Left ventricle myocardium superior (tissue), 1 donor: ENCODE data around the gene PGM5. TPM values are rescaled to one million over a fixed set of nuclear protein-coding genes. Genes with fewer than 3 reads are reported as not detected.
"Not testable (repeated sequence)": the region's sequence is repeated elsewhere in the genome, so short reads cannot be mapped to it uniquely, and the experiment has no call there.

Experiments used
- ATAC-seq: fragments of 200-7000 bp; cut with Tn5 transposase; one replicate; pipeline ENCODE4 v1.9.1; 2020; ENCODE audit warnings: mild to moderate bottlenecking, moderate library complexity
- DNase-seq: peaks from one replicate; pipeline ENCODE4 v3.0.0-alpha.2; 2020
- intact Hi-C: fragments of 100-400 bp; cut with micrococcal nuclease; formaldehyde crosslinking; loops from one replicate; pipeline ENCODE4 v1.11.0; 2022
- total RNA-seq: library from RNA; stranded (reverse); fragmentation: NEBNext Ultra II Directional; extraction: Animal tissue kit (Norgen Biotek cat#: 25700); gene quantifications from one replicate; pipeline ENCODE4 v1.2.1, GENCODE V29; 2021
- donor health status: DM: no; HTN: yes; CAD: no; lungs with severe emphysema.

The PGM5 gene
- total RNA-seq, 1 donor from 2014 or later, result 150 TPM

DNA sequence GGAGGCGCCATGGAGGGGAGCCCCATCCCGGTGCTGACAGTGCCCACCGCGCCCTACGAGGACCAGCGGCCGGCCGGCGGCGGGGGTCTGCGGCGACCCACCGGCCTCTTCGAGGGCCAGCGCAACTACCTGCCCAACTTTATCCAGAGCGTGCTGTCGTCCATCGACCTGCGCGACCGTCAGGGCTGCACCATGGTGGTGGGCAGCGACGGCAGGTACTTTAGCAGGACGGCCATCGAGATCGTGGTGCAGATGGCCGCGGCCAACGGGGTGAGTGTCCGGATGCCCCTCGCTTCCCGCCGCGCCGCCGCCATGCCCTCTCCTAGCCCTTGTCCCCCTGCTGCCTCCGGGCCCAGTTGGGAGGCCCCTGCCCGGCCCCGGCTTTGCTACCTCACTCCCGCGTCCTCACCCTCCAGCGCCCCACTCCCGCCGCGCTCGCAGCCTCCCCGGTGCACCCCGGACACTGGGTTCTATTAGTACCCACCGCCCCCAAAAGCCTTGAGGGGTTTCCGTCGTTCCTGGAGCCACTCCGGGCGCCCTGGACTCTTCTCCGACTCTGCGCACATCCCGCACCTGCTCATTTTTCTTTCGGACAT lies 806 bp downstream of the PGM5 start:
- intact Hi-C loops, result not testable (repeated sequence)
- DNase-seq (peak; percentile 43), ATAC-seq (peak; percentile 44)

- intact Hi-C loops, DNase-seq: not testable (repeated sequence)
- ATAC-seq, result peak; percentile 87
Measured at GRCh38 chr9:68366933-68367547, 10.6 kb downstream of the PGM5 start.

DNA sequence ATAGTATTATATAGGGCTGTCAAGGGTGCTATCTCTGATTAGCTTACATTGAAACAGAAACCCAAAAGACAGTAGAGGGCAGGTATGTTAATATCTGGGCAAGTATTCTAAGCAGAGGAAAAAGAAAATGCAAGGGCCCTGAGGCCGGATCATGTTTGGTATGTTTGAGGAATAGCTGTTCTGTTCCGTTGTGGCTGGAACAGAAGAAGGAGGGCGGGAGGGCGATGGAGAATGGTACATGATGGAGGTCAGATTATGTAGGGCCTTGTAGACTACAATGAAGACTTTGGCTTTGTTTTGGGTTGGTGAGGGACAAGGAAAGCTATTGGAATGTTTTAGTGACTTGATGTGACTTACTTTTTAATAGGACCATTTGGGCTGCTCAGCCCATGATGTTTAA lies 19.4 kb downstream of the PGM5 start:
- intact Hi-C loops, ATAC-seq, DNase-seq: not testable (repeated sequence)

- intact Hi-C loops, DNase-seq, ATAC-seq: not testable (repeated sequence)
Measured at GRCh38 chr9:68377723-68378122, 21.3 kb downstream of the PGM5 start.

- intact Hi-C loops, DNase-seq, ATAC-seq: not testable (repeated sequence)
Measured at GRCh38 chr9:68383894-68384293, 27.5 kb downstream of the PGM5 start.

- intact Hi-C loops, ATAC-seq, DNase-seq: not testable (repeated sequence)
Measured at GRCh38 chr9:68389558-68389957, 33.1 kb downstream of the PGM5 start.

DNA sequence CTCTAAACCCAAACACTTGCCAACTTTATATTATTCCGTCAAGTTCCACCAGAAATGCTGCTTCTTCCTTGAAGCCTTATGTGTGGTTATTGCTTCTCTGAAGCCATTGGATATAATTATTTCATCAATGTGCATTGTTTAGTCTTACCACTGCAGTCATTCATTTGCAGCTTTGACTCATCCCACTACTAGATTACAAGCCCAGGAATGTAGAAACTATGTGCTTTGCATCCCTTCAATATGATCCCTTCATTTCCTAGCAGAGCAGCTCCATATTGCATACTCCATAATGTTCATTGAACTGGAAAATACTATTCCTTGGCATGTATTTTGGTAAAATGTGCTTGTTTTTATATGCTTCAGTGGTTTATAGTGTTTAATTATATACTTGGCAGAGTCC lies 34.3 kb downstream of the PGM5 start:
- DNase-seq, ATAC-seq, intact Hi-C loops: not testable (repeated sequence)

DNA sequence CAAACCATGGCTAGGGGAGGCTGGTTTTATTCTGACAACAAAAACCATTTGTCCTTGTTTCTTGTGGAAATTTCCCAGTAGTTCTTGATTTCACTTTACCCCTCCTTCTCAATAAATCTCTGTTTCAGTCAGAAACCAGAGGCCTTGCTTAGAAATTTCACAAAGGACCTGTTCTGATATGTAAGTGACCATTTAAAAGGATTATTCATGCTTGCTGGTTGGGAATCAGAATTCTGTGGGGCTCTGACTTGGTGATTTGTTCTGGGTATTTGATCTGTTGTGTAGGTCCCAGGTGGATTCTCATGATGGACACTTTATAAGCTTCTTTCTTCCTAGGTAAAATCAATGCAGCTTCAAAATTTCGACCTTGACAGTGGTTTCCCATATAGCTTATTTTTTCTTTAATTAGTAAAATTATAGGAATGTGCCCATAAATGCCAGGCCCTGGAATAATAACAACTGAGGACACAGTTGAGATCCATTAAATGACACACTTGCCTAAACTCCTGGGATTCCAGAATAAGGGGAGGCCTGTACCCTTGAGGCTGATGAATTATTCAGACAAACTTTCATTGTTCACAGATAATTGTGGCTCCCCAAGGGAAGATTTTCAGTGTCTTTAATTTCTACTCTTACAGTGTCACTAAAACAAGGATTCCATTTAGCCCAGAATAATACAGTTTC lies 40.1 kb downstream of the PGM5 start:
- ATAC-seq, DNase-seq, intact Hi-C loops: not testable (repeated sequence)

- intact Hi-C loops, DNase-seq, ATAC-seq: not testable (repeated sequence)
Measured at GRCh38 chr9:68397095-68397423, 40.6 kb downstream of the PGM5 start.

DNA sequence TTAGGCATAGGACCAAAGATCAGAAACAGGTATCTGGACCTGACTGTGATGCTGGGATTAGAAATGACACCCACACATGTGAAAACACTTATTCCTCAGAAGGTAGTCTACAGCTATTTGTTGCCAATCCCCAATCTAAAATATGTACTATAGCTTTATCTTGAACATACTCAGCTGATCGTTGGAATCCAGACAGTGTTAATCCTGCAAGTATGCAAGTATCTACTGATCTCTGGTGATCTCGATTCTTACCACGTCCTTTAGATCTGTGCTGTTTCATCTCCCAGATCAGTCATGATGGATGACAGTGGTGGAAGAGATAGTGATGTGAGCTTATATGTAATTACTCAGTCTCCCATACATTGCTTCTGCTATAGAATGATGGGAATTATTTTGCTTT lies 41.4 kb downstream of the PGM5 start:
- intact Hi-C loops, DNase-seq, ATAC-seq: not testable (repeated sequence)

DNA sequence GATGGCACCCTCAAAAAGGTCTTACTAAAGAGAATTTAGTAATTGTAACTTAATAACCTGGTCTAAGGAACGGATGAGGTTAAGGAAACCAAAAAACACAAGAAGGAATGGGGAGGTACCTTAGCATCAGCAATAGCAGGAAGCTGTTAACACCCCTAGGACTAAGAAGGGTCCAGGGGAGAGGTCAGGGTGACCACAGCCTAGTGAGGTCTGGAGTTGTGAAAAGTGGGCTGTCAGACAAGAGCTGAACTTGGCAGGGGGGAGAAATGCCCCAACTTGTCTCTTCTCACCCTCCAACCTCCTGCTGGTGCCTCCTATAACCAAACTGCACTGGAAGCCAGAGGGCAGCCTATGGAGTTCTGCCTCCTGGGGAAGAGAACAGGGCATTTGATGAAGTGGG lies 41.9 kb downstream of the PGM5 start:
- ATAC-seq, DNase-seq, intact Hi-C loops: not testable (repeated sequence)

GRCh38 chr9:68404421-68405185 lies 48.2 kb downstream of the PGM5 start:
- intact Hi-C loops, DNase-seq, ATAC-seq: not testable (repeated sequence)

DNA sequence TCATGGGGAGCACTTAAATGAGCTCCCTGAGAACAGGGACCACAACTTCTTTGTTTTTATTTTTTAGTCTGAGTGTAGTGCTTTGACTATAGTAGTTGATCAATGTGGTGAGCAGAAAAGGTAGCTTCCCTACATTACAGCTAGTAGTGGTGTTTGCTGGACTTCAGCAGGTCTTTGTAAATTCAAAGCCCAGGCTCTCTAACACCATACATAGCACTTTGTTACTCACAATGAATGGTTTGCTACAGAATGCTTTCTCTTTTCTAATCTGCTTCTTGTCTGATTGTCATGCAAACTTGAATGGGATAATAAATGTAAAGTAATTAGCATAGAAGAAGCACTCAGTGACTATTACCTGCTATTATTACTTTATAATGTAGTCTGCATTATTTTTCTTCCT lies 55.5 kb downstream of the PGM5 start:
- ATAC-seq, DNase-seq, intact Hi-C loops: not testable (repeated sequence)

DNA sequence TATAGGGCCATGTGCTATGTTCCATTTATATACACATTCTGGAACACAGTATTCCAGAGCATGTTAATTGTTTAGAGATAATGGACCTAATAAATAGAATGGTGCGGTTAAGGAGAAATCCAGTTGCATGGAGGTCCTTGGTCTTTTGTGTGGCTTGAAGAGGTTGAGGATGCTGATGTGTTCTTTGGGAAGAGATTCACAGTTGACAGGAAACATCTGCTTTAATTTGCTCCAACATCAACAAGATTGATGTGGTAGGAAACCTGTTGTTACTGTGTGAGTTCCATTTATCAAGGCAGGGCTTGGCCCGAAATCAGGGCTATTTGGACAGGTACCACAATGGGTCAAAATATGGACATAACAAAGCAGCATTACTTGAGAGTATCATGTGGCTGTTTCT lies 56.3 kb downstream of the PGM5 start:
- intact Hi-C loops, DNase-seq: not testable (repeated sequence)
- peak; percentile 46 for ATAC-seq

- intact Hi-C loops, ATAC-seq, DNase-seq: not testable (repeated sequence)
Measured at GRCh38 chr9:68415065-68415464, 58.7 kb downstream of the PGM5 start.

DNA sequence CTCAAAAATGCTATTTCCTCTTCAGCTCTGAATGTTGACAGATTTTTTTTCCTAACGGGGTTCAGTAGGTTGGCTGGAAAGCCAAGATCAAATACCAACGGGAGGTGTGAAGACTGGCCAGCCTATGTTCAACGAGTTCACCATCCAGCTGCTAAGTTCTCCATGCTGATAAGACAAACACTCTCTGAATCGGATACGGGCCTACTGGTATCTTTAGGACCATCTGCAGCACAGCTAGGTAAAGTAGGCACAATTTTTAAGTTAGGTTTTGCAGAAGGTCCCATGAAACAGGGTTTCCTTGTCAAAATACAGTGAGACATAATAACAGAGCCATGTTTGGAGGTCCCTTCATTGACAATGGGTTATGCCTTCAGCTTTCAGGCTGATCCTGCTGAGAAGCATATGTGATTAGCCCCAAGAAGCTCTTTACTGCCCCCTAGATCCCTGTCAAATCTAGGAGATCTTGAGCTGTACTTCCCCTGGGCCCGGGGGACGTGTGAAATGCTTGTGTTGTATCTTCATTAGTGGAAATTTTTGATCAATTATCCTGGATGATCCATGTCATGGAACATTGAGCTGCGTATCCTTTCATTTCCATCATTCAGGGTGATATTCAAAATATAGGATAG lies 60.6 kb downstream of the PGM5 start:
- no peak for ATAC-seq

GRCh38 chr9:68417762-68418161 lies 61.4 kb downstream of the PGM5 start:
- intact Hi-C loops, result no loop called here
- DNase-seq, result no peak
- ATAC-seq, result peak; percentile 60

More for the DNA sequence above, 60.6 kb downstream of the PGM5 start:
- DNase-seq, result no peak
- intact Hi-C loops, result no loop called here

- DNase-seq (peak; percentile 52), ATAC-seq (peak; percentile 95)
- intact Hi-C loops, result no loop called here
Measured at GRCh38 chr9:68418259-68418845, 61.9 kb downstream of the PGM5 start.

- ATAC-seq, result no peak
Measured at GRCh38 chr9:68419901-68420300, 63.5 kb downstream of the PGM5 start.

More at GRCh38 chr9:68419901-68420300, 63.5 kb downstream of the PGM5 start:
- no peak for DNase-seq
- intact Hi-C loops, result no loop called here
